ENCODE measurements around the gene PAX8.
A peak's percentile ranks its signal among the peaks of the same experiment; 100 is the strongest.

The PAX8 gene

DNA sequence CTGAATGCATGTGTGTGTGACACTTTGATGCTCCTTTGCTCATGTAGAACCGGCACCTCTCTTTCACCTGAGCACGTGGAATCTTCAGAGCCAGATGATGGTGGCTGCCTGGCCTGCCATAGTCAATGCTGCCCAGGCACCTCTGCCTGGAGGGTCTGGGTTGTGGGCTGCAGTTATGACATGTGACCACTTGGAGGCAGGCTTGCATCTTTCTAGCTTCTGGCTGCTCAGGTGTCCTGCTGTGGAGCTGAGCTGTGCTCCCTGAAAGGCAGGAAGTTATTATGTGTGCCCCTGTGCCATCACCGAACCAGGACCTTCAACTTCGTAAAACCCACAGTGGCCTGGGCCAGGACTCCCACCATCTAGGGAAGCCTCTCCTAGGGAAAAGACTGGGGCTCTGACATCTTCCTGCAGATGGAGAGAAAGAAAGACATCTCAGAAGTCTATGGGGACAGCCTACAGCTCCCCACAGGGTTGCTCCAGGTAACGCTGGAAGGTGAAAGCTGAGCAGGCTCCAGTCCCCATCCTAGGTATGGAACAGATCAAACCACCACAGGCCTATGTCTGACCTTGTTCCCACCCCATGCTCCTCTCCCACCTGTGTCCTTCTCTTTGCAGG lies 74.7 kb downstream of the PAX8 start (continued):
- no peak for TF ChIP-seq ZNF830 (tag by site-specific recombination; IDR thresholded peaks at IDR 0.05; ENCODE audit: low read depth)
- TF ChIP-seq ZNF654 (tag by site-specific recombination; IDR thresholded peaks at IDR 0.05; ENCODE audit: low read depth): peak; percentile 86

- TF ChIP-seq ZNF600 (tag by site-specific recombination; IDR thresholded peaks at IDR 0.05) (no peak), BCL11A (tag by site-specific recombination; IDR thresholded peaks at IDR 0.05; ENCODE audit: low read depth) (no peak), MEIS1 (CRISPR knock-in tag; IDR thresholded peaks at IDR 0.05; ENCODE audit: borderline replicate concordance) (no peak), ZNF701 (tag by site-specific recombination; IDR thresholded peaks at IDR 0.05) (no peak), CTCF (tag by site-specific recombination; IDR thresholded peaks at IDR 0.05) (no peak), ZNF214 (tag by site-specific recombination; IDR thresholded peaks at IDR 0.05; ENCODE audit: borderline replicate concordance) (no peak), ZNF548 (tag by site-specific recombination; IDR thresholded peaks at IDR 0.05) (no peak), ZNF341 (tag by site-specific recombination; IDR thresholded peaks at IDR 0.05; ENCODE audit: low read depth) (no peak), ZNF585B (tag by site-specific recombination; IDR thresholded peaks at IDR 0.05) (no peak), ZNF544 (tag by site-specific recombination; IDR thresholded peaks at IDR 0.05) (no peak), ZNF639 (tag by site-specific recombination; IDR thresholded peaks at IDR 0.05) (no peak), ZNF302 (tag by site-specific recombination; IDR thresholded peaks at IDR 0.05; ENCODE audit: low read depth) (no peak), WT1 (tag by site-specific recombination; IDR thresholded peaks at IDR 0.05) (no peak), ZNF426 (tag by site-specific recombination; IDR thresholded peaks at IDR 0.05) (no peak), SP2 (tag by site-specific recombination; IDR thresholded peaks at IDR 0.05) (no peak), ZNF416 (tag by site-specific recombination; IDR thresholded peaks at IDR 0.05) (no peak), ZNF48 (tag by site-specific recombination; IDR thresholded peaks at IDR 0.05) (no peak)
- TF ChIP-seq, protein P1, sequence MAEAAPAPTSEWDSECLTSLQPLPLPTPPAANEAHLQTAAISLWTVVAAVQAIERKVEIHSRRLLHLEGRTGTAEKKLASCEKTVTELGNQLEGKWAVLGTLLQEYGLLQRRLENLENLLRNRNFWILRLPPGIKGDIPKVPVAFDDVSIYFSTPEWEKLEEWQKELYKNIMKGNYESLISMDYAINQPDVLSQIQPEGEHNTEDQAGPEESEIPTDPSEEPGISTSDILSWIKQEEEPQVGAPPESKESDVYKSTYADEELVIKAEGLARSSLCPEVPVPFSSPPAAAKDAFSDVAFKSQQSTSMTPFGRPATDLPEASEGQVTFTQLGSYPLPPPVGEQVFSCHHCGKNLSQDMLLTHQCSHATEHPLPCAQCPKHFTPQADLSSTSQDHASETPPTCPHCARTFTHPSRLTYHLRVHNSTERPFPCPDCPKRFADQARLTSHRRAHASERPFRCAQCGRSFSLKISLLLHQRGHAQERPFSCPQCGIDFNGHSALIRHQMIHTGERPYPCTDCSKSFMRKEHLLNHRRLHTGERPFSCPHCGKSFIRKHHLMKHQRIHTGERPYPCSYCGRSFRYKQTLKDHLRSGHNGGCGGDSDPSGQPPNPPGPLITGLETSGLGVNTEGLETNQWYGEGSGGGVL (tag by site-specific recombination; IDR thresholded peaks at IDR 0.05): no peak
- TF ChIP-seq, protein P2, sequence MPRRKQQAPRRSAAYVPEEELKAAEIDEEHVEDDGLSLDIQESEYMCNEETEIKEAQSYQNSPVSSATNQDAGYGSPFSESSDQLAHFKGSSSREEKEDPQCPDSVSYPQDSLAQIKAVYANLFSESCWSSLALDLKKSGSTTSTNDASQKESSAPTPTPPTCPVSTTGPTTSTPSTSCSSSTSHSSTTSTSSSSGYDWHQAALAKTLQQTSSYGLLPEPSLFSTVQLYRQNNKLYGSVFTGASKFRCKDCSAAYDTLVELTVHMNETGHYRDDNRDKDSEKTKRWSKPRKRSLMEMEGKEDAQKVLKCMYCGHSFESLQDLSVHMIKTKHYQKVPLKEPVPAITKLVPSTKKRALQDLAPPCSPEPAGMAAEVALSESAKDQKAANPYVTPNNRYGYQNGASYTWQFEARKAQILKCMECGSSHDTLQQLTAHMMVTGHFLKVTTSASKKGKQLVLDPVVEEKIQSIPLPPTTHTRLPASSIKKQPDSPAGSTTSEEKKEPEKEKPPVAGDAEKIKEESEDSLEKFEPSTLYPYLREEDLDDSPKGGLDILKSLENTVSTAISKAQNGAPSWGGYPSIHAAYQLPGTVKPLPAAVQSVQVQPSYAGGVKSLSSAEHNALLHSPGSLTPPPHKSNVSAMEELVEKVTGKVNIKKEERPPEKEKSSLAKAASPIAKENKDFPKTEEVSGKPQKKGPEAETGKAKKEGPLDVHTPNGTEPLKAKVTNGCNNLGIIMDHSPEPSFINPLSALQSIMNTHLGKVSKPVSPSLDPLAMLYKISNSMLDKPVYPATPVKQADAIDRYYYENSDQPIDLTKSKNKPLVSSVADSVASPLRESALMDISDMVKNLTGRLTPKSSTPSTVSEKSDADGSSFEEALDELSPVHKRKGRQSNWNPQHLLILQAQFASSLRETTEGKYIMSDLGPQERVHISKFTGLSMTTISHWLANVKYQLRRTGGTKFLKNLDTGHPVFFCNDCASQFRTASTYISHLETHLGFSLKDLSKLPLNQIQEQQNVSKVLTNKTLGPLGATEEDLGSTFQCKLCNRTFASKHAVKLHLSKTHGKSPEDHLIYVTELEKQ (tag by site-specific recombination; IDR thresholded peaks at IDR 0.05; ENCODE audit: borderline replicate concordance): no peak
- no peaks in the 10 kb centered on the region for H3K4me1 ChIP-seq (ENCODE audit: control insufficient read depth, insufficient read depth, low read length)
- POLR2A ChIA-PET: interaction anchor here (0.7 kb wide), 1 partner anchor 23 kb away, joined by 7 read pairs; no protein-coding TSS in a partner anchor
- no peak overlapping the region for H3K27ac ChIP-seq (ENCODE audit: extremely low read depth, low read depth, low read length)
- CTCF ChIA-PET: interaction anchor here (0.7 to 11.8 kb wide), 14 partner anchors 10 to 186 kb away, joined by 3 to 177 read pairs (median 8); no protein-coding TSS in a partner anchor
- no peaks in the 10 kb centered on the region for H3K9me3 ChIP-seq (ENCODE audit: control insufficient read depth, insufficient read depth, low read depth, low read length)
- H3K36me3 ChIP-seq (ENCODE audit: control insufficient read depth in 2 of 2, insufficient read depth in 1 of 2, low read length in 2 of 2): no peaks in the 10 kb centered on the region
- H3K4me3 ChIP-seq (ENCODE audit: low read depth, low read length): no peak overlapping the region
Observed at GRCh38 chr2:113203217-113203530, 75.5 kb downstream of the PAX8 start.
